Stimulated activated naive B cell treated with anti-CD40 and anti-IgM and Interleukin-4, amounts not matched to agents 10 μg/mL and 1 μg/mL and 100 μg/mL, for 72 hours (primary cell): ENCODE measurements around the gene MFN1.
"Not testable (repeated sequence)": the region's sequence is repeated elsewhere in the genome, so short reads cannot be mapped to it uniquely, and the experiment has no call there.

ENCODE experiments used
- ATAC-seq, 2 donors: fragments of 150-1000 bp; cut with Tn5 transposase; replicated peaks; 2 replicates each; pipeline ENCODE4 v1.10.0; 2021; ENCODE audit warnings: moderate library complexity in 1 of 2
- DNase-seq: peaks from one replicate; pipeline ENCODE4 v3.0.0; 2021
- H3K27ac Mint-ChIP-seq: one replicate; pipeline ENCODE4 v1.8.0; 2022; ENCODE audit warnings: mild to moderate bottlenecking, mixed read lengths
- H3K27me3 Mint-ChIP-seq, 2 donors: one replicate each; pipeline ENCODE4 v1.8.0; 2022; ENCODE audit warnings: mixed read lengths in 2 of 2
- H3K36me3 Mint-ChIP-seq, 2 donors: one replicate each; pipeline ENCODE4 v1.8.0; 2022; ENCODE audit warnings: mixed read lengths in 2 of 2, mild to moderate bottlenecking in 1 of 2
- H3K4me1 Mint-ChIP-seq, 2 donors: one replicate each; pipeline ENCODE4 v1.8.0; 2022; ENCODE audit warnings: mixed read lengths in 2 of 2, mild to moderate bottlenecking in 1 of 2
- H3K4me3 Mint-ChIP-seq, 2 donors: one replicate each; pipeline ENCODE4 v1.8.0; 2022; ENCODE audit warnings: mild to moderate bottlenecking in 2 of 2, mixed read lengths in 2 of 2, moderate library complexity in 1 of 2
- H3K9me3 Mint-ChIP-seq, 2 donors: one replicate each; pipeline ENCODE4 v1.8.0; 2022; ENCODE audit warnings: mixed read lengths in 2 of 2, mild to moderate bottlenecking in 1 of 2

The MFN1 gene

GRCh38 chr3:179347345-179348194 is at the start of gene MFN1:
Gene MFN1 (plus strand): TSS chr3:179347709. CDS start chr3:179348852, 1,143 bp downstream.
- H3K27me3 Mint-ChIP-seq = no peaks in the 10 kb centered on the region
- H3K4me1 Mint-ChIP-seq = peaks cover 8 to 25% of the 10 kb centered on the region in 2 donors
- peak; percentile 87 to 90 for ATAC-seq
- H3K36me3 Mint-ChIP-seq = peaks cover 11 to 13% of the 10 kb centered on the region in 2 donors
- peak within 1 kb of the TSS; percentile 92 to 99 for H3K4me3 Mint-ChIP-seq
- H3K9me3 Mint-ChIP-seq = no peaks in the 10 kb centered on the region
- peak within 1 kb of the TSS; percentile 99 for H3K27ac Mint-ChIP-seq
- DNase-seq = peak; percentile 91

GRCh38 chr3:179297971-179298725 is 49.4 kb upstream of the MFN1 start:
- H3K4me3 Mint-ChIP-seq = no peak overlapping the region
- DNase-seq (no peak), ATAC-seq (peak in 1 of 2 donors; percentile 31)
- H3K27ac Mint-ChIP-seq = no peak overlapping the region
- H3K9me3 Mint-ChIP-seq = peaks cover 1 to 4% of the 10 kb centered on the region in 2 donors
- peaks cover 0 to 3% of the 10 kb centered on the region in 2 donors for H3K36me3 Mint-ChIP-seq
- peaks cover 0 to 3% of the 10 kb centered on the region in 2 donors for H3K27me3 Mint-ChIP-seq
- H3K4me1 Mint-ChIP-seq = peaks cover 0 to 4% of the 10 kb centered on the region in 2 donors

- peaks cover 0 to 4% of the 10 kb centered on the region in 2 donors for H3K4me1 Mint-ChIP-seq
- H3K4me3 Mint-ChIP-seq = no peak overlapping the region
- peaks cover 1 to 4% of the 10 kb centered on the region in 2 donors for H3K9me3 Mint-ChIP-seq
- H3K27ac Mint-ChIP-seq = no peak overlapping the region
- ATAC-seq = no peak
- H3K36me3 Mint-ChIP-seq = peaks cover 0 to 3% of the 10 kb centered on the region in 2 donors
- no peak for DNase-seq
- H3K27me3 Mint-ChIP-seq = peaks cover 0 to 3% of the 10 kb centered on the region in 2 donors
These were observed 48.2 kb upstream of the MFN1 start for GRCh38 chr3:179299316-179299715.

GRCh38 chr3:179299999-179300613 is 47.4 kb upstream of the MFN1 start:
- peaks cover 0 to 3% of the 10 kb centered on the region in 2 donors for H3K27me3 Mint-ChIP-seq
- H3K4me3 Mint-ChIP-seq = no peak overlapping the region
- no peak for DNase-seq
- peaks cover 0 to 3% of the 10 kb centered on the region in 2 donors for H3K36me3 Mint-ChIP-seq
- peaks cover 0 to 5% of the 10 kb centered on the region in 2 donors for H3K4me1 Mint-ChIP-seq
- H3K27ac Mint-ChIP-seq = no peak overlapping the region
- ATAC-seq = peak; percentile 80 to 92
- H3K9me3 Mint-ChIP-seq = peaks cover 1 to 4% of the 10 kb centered on the region in 2 donors

- no peak for DNase-seq
- Mint-ChIP-seq H3K4me1 (peaks cover 0 to 6% of the 10 kb centered on the region in 2 donors), H3K36me3 (peaks cover 0 to 2% of the 10 kb centered on the region in 2 donors), H3K4me3 (no peak overlapping the region), H3K27ac (no peak overlapping the region), H3K9me3 (peaks cover 1 to 3% of the 10 kb centered on the region in 2 donors), H3K27me3 (peaks cover 0 to 2% of the 10 kb centered on the region in 2 donors)
- no peak for ATAC-seq
These were observed 45.9 kb upstream of the MFN1 start for GRCh38 chr3:179301645-179302044.

- H3K9me3 Mint-ChIP-seq = no peaks in the 10 kb centered on the region
- no peaks in the 10 kb centered on the region for H3K36me3 Mint-ChIP-seq
- H3K27me3 Mint-ChIP-seq = no peaks in the 10 kb centered on the region
- DNase-seq (no peak), ATAC-seq (no peak)
- no peak overlapping the region for H3K4me3 Mint-ChIP-seq
- peaks cover 0 to 3% of the 10 kb centered on the region in 2 donors for H3K4me1 Mint-ChIP-seq
- H3K27ac Mint-ChIP-seq = no peak overlapping the region
These were observed 45.4 kb upstream of the MFN1 start for GRCh38 chr3:179302111-179302510.

- H3K36me3 Mint-ChIP-seq = no peaks in the 10 kb centered on the region
- no peak for ATAC-seq
These were observed 42.9 kb upstream of the MFN1 start for GRCh38 chr3:179304605-179305004.

GRCh38 chr3:179307362-179307761 is 40.1 kb upstream of the MFN1 start:
- H3K27me3 Mint-ChIP-seq, DNase-seq, H3K36me3 Mint-ChIP-seq, H3K4me3 Mint-ChIP-seq, ATAC-seq, H3K27ac Mint-ChIP-seq, H3K9me3 Mint-ChIP-seq, H3K4me1 Mint-ChIP-seq: not testable (repeated sequence)

More at GRCh38 chr3:179304605-179305004, 42.9 kb upstream of the MFN1 start:
- Mint-ChIP-seq H3K4me1 (peaks cover 0 to 7% of the 10 kb centered on the region in 2 donors), H3K4me3 (no peak overlapping the region), H3K9me3 (no peaks in the 10 kb centered on the region), H3K27me3 (no peaks in the 10 kb centered on the region), H3K27ac (no peak overlapping the region)
- DNase-seq = no peak

GRCh38 chr3:179308001-179308400 is 39.5 kb upstream of the MFN1 start:
- DNase-seq (no peak), ATAC-seq (no peak)
- Mint-ChIP-seq H3K27ac (peak overlapping the region; percentile 59), H3K4me3 (no peak overlapping the region), H3K27me3 (no peaks in the 10 kb centered on the region), H3K9me3 (no peaks in the 10 kb centered on the region), H3K36me3 (no peaks in the 10 kb centered on the region), H3K4me1 (peaks cover 0 to 7% of the 10 kb centered on the region in 2 donors)

- no peak overlapping the region for H3K27ac Mint-ChIP-seq
- no peak overlapping the region for H3K4me3 Mint-ChIP-seq
These were observed 38.1 kb upstream of the MFN1 start for GRCh38 chr3:179309225-179310078.

GRCh38 chr3:179318876-179319275 is 28.6 kb upstream of the MFN1 start:
- no peak for ATAC-seq
- no peaks in the 10 kb centered on the region for H3K36me3 Mint-ChIP-seq
- H3K4me1 Mint-ChIP-seq = peaks cover 9 to 24% of the 10 kb centered on the region in 2 donors
- H3K27ac Mint-ChIP-seq = no peak overlapping the region
- no peaks in the 10 kb centered on the region for H3K27me3 Mint-ChIP-seq
- no peaks in the 10 kb centered on the region for H3K9me3 Mint-ChIP-seq
- DNase-seq = no peak
- H3K4me3 Mint-ChIP-seq = no peak overlapping the region

More at GRCh38 chr3:179309225-179310078, 38.1 kb upstream of the MFN1 start:
- Mint-ChIP-seq H3K9me3 (no peaks in the 10 kb centered on the region), H3K36me3 (no peaks in the 10 kb centered on the region), H3K27me3 (no peaks in the 10 kb centered on the region), H3K4me1 (peaks cover 0 to 7% of the 10 kb centered on the region in 2 donors)
- peak; percentile 89 to 95 for ATAC-seq
- DNase-seq = no peak

GRCh38 chr3:179321668-179322285 is 25.7 kb upstream of the MFN1 start:
- no peak for DNase-seq

More at GRCh38 chr3:179321668-179322285, 25.7 kb upstream of the MFN1 start:
- H3K9me3 Mint-ChIP-seq = no peaks in the 10 kb centered on the region
- H3K36me3 Mint-ChIP-seq = peaks cover 0 to 4% of the 10 kb centered on the region in 2 donors
- peak overlapping the region; percentile 93 for H3K27ac Mint-ChIP-seq
- H3K27me3 Mint-ChIP-seq = no peaks in the 10 kb centered on the region
- ATAC-seq = no peak
- H3K4me1 Mint-ChIP-seq = peaks cover 17 to 35% of the 10 kb centered on the region in 2 donors
- H3K4me3 Mint-ChIP-seq = peak overlapping the region; percentile 88 to 89
